ENCODE results near the gene RABGEF1.

GRCh38 chr7:66845379-66846095, 105.0 kb downstream of the RABGEF1 start:
- no peak for TF ChIP-seq POU6F1 (CRISPR knock-in tag; IDR thresholded peaks at IDR 0.05; ENCODE audit: borderline replicate concordance, low read depth)
- TF ChIP-seq RARB (CRISPR knock-in tag; IDR thresholded peaks at IDR 0.05): no peak
- TF ChIP-seq PATZ1 (CRISPR knock-in tag; IDR thresholded peaks at IDR 0.05; ENCODE audit: borderline replicate concordance): no peak
- no peak for TF ChIP-seq ZNF8 (CRISPR knock-in tag; IDR thresholded peaks at IDR 0.05)
- no peak for TF ChIP-seq GLIS3 (CRISPR knock-in tag; IDR thresholded peaks at IDR 0.05)
- TF ChIP-seq ZFP3 (CRISPR knock-in tag; IDR thresholded peaks at IDR 0.05): no peak
